ENCODE data around the gene ALG11. TPM values are rescaled to one million over a fixed set of nuclear protein-coding genes. Genes with fewer than 3 reads are reported as not detected.

The ALG11 gene
- polyA plus RNA-seq, 1 donor from 2014 or later: 29.2 TPM

- Histone ChIP-seq H3K27me3 (ENCODE audit: insufficient read depth, low read depth, low read length) (no peaks in the 10 kb centered on the region), H3K79me2 (replicated peaks; ENCODE audit: insufficient read depth, low read length) (no peaks in the 10 kb centered on the region), H3K9me3 (ENCODE audit: low read length) (no peaks in the 10 kb centered on the region), H2AFZ (ENCODE audit: low read depth, low read length) (no peak overlapping the region), H3K27ac (ENCODE audit: low read length) (no peak overlapping the region), H3K4me3 (ENCODE audit: low read length) (no peak overlapping the region), H3K4me2 (ENCODE audit: low read length) (no peak overlapping the region), H3K9me2 (ENCODE audit: insufficient read depth, low read length) (no peaks in the 10 kb centered on the region), H3F3A (ENCODE audit: insufficient read depth, low read length, poor library complexity, severe bottlenecking) (no peaks in the 10 kb centered on the region), H4K20me1 (ENCODE audit: insufficient read depth) (no peaks in the 10 kb centered on the region), H3K9ac (ENCODE audit: low read length) (no peak overlapping the region), H3K36me3 (ENCODE audit: insufficient read depth, low read length) (no peaks in the 10 kb centered on the region)
- TF ChIP-seq SMC3 (conservative IDR thresholded peaks at IDR 0.05; ENCODE audit: poor library complexity) (no peak), REST (IDR thresholded peaks at IDR 0.05; ENCODE audit: borderline replicate concordance) (no peak), MXI1 (conservative IDR thresholded peaks at IDR 0.05; ENCODE audit: poor library complexity, severe bottlenecking) (no peak), CTCF (IDR thresholded peaks at IDR 0.05; ENCODE audit: poor library complexity, severe bottlenecking) (no peak), RAD21 (conservative IDR thresholded peaks at IDR 0.05) (no peak), TAF1 (IDR thresholded peaks at IDR 0.05; ENCODE audit: low read depth) (no peak), EP300 (conservative IDR thresholded peaks at IDR 0.05; ENCODE audit: poor library complexity, severe bottlenecking) (no peak), POLR2AphosphoS5 (IDR thresholded peaks at IDR 0.05) (no peak), EZH2 (IDR thresholded peaks at IDR 0.05; ENCODE audit: borderline replicate concordance, insufficient read depth, low read length, poor library complexity, severe bottlenecking) (no peak)
Measured at GRCh38 chr13:52003541-52003940, 8.7 kb upstream of the ALG11 start.

GRCh38 chr13:52004511-52005170, 7.6 kb upstream of the ALG11 start:
- H4K20me1 ChIP-seq (ENCODE audit: insufficient read depth): no peaks in the 10 kb centered on the region
- no peaks in the 10 kb centered on the region for H3K27me3 ChIP-seq (ENCODE audit: insufficient read depth, low read depth, low read length)
- TF ChIP-seq EZH2 (IDR thresholded peaks at IDR 0.05; ENCODE audit: borderline replicate concordance, insufficient read depth, low read length, poor library complexity, severe bottlenecking) (no peak), RAD21 (conservative IDR thresholded peaks at IDR 0.05) (no peak), TAF1 (IDR thresholded peaks at IDR 0.05; ENCODE audit: low read depth) (no peak), SMC3 (conservative IDR thresholded peaks at IDR 0.05; ENCODE audit: poor library complexity) (no peak), EP300 (conservative IDR thresholded peaks at IDR 0.05; ENCODE audit: poor library complexity, severe bottlenecking) (no peak), REST (IDR thresholded peaks at IDR 0.05; ENCODE audit: borderline replicate concordance) (no peak), MXI1 (conservative IDR thresholded peaks at IDR 0.05; ENCODE audit: poor library complexity, severe bottlenecking) (no peak)
- H3F3A ChIP-seq (ENCODE audit: insufficient read depth, low read length, poor library complexity, severe bottlenecking): no peaks in the 10 kb centered on the region
- H3K4me3 ChIP-seq (ENCODE audit: low read length): no peak overlapping the region
- no peak overlapping the region for H3K27ac ChIP-seq (ENCODE audit: low read length)
- H3K9me2 ChIP-seq (ENCODE audit: insufficient read depth, low read length): no peaks in the 10 kb centered on the region
- H3K79me2 ChIP-seq (replicated peaks; ENCODE audit: insufficient read depth, low read length): peaks cover 2% of the 10 kb centered on the region
- H3K4me2 ChIP-seq (ENCODE audit: low read length): no peak overlapping the region
- H3K9me3 ChIP-seq (ENCODE audit: low read length): no peaks in the 10 kb centered on the region
- H2AFZ ChIP-seq (ENCODE audit: low read depth, low read length): no peak overlapping the region
- H3K36me3 ChIP-seq (ENCODE audit: insufficient read depth, low read length): no peaks in the 10 kb centered on the region
- no peak overlapping the region for H3K9ac ChIP-seq (ENCODE audit: low read length)
